WI38 (cell line): ENCODE data around the gene CEMIP2.

ENCODE experiments used
- H3K4me3 ChIP-seq: 2 replicates; pipeline ENCODE4 v1.5.1; 2011; ENCODE audit warnings: low read depth, mild to moderate bottlenecking, control low read depth, low read length
- TF ChIP-seq, protein P1 (sequence below): IDR thresholded peaks from 2 replicates; pipeline ENCODE4 v1.5.1; 2012; ENCODE audit warnings: low read depth, mild to moderate bottlenecking, control low read depth, low read length

Gene CEMIP2

GRCh38 chr9:71684566-71684965, 83.7 kb downstream of the CEMIP2 start:
- H3K4me3 ChIP-seq: no peak overlapping the region
- TF ChIP-seq, protein P1, sequence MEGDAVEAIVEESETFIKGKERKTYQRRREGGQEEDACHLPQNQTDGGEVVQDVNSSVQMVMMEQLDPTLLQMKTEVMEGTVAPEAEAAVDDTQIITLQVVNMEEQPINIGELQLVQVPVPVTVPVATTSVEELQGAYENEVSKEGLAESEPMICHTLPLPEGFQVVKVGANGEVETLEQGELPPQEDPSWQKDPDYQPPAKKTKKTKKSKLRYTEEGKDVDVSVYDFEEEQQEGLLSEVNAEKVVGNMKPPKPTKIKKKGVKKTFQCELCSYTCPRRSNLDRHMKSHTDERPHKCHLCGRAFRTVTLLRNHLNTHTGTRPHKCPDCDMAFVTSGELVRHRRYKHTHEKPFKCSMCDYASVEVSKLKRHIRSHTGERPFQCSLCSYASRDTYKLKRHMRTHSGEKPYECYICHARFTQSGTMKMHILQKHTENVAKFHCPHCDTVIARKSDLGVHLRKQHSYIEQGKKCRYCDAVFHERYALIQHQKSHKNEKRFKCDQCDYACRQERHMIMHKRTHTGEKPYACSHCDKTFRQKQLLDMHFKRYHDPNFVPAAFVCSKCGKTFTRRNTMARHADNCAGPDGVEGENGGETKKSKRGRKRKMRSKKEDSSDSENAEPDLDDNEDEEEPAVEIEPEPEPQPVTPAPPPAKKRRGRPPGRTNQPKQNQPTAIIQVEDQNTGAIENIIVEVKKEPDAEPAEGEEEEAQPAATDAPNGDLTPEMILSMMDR: no peak

GRCh38 chr9:71683598-71684235, 84.6 kb downstream of the CEMIP2 start:
- TF ChIP-seq, protein P1: 0 out of 2 replicates have a peak, but pooled peaks have one; percentile 5
- H3K4me3 ChIP-seq: no peak overlapping the region

DNA sequence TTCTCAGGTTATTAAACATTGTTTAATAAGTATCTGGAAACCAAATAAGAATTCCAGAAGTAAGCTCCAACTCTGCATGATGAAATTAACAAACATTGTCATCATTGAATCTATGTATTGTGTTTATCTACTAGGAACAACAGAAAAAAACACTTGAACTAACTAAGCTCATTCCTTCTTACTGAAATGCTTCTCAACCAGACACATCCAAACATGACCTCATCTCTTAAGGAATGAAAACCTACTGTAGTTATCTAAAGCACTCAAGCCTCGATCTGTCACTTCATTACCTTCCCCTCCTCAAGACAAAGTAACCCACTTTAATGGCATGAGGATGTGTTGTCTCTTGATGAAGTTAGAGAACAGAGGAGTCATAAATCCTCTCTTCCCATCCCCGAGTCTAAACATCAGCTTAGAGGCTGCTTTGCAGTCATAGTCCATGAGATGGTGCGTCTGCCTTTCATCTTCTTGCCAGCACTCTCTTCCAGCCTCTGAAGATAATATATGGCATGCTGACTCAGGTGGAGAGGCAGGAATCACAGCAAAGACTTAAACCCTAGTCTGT, 86.5 kb downstream of the CEMIP2 start:
- TF ChIP-seq, protein P1: no peak
- no peak overlapping the region for H3K4me3 ChIP-seq

DNA sequence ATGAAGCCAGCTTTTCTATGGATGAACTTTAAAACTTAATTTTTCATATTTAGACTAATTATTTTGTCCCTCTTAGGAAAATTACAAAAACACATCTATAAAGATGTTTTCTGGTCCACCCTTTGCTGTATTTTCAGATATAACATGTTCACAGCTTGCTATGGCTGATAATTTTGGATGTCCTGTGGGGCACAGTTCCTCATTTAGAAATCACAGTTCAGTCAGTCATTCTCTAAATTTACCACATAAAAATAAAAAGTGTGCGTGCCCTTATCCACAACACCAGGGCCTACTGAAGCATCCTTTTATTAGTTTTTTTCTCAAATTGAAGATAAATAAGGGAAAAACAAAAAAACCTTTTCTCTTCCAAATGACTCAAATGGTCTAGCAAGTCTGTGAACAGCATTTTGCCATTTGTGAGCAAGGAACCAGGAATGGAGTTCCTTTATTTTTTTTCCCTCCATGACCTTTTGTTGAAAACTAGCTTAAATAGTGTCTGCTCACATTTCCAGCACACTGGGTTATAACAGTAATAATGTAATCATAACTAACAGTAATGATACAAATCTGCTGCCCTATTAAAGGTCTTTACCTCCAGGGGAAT, 87.1 kb downstream of the CEMIP2 start:
- no peak overlapping the region for H3K4me3 ChIP-seq

DNA sequence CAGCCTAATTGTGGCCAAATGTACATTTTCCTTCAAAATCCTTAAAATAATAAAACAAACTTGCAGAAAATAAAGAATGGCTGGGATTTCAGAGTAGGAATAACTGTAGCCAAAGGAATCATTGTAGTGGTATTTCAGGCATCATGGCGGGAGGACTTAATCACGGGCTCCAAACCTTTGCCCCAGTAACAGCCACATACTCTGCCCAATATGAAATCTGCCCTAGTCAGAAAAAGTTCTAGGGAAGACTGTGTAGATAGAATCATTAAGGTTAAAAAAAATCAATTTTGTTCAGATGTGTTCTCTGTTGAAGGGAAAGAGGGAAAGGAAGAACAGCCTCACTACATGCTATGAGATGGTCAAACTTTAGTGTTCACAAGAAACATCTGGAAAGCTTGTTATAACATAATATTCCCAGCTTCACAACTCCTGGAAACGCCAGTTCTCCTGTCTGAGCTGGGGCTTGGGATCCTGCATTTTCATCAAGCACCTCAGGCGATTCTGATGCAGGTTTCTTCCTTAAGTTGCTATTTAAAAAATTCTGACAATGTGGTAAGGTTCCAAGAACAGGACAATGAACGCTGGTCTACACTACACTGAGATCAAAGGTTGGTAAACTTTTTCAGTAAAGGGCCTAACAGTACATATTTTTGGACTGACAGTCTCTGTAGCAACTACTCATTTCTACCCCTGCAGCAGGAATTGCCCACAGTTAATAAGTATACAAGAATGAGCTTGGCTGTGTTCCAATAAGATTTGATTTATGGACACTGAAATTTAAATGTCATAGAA, 87.9 kb downstream of the CEMIP2 start:
- TF ChIP-seq, protein P1: no peak
- H3K4me3 ChIP-seq: no peak overlapping the region

More for the DNA sequence above, 87.1 kb downstream of the CEMIP2 start:
- TF ChIP-seq, protein P1: no peak

GRCh38 chr9:71678999-71679398, 89.3 kb downstream of the CEMIP2 start:
- TF ChIP-seq, protein P1: no peak
- no peak overlapping the region for H3K4me3 ChIP-seq
